GM19324 (cell line): ENCODE results near the gene GRM7.
"Not testable (repeated sequence)": the region's sequence is repeated elsewhere in the genome, so short reads cannot be mapped to it uniquely, and the experiment has no call there.

Experiments used
- ATAC-seq: cut with Tn5 transposase; IDR thresholded peaks from one replicate; pipeline ENCODE4 v1.9.1; 2021; ENCODE audit warnings: mild to moderate bottlenecking, moderate library complexity; ENCODE audit not compliant: unreplicated experiment, low FRiP score

The GRM7 gene

GRCh38 chr3:6860954-6861624, at the start of gene GRM7:
GRM7 (plus strand) TSS chr3:6861115.
- ATAC-seq: no peak

GRCh38 chr3:6821411-6821810, 39.5 kb upstream of the GRM7 start:
- no peak for ATAC-seq

- ATAC-seq: no peak
Measured at GRCh38 chr3:6825524-6825923, 35.4 kb upstream of the GRM7 start.

DNA sequence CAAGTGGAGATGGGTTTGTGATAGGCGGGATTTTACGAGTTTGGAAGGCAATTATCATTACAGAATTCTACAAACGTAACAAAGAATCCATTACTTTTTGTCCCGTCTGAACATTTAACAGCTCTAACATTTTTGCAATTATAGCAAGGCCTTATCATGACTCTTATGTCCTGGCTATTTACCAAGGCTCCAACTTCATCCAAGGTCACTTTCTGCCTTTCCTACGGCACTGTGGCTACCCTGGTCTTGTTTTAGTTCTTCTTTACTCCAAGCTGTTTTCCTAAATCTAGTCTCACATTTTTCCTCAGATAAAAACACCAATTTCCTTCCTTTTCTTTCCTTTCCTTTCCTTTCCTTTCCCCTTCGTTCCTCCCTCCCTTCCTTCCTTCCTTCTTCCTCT, 33.5 kb upstream of the GRM7 start:
- ATAC-seq: no peak

- no peak for ATAC-seq
Measured at GRCh38 chr3:6844723-6845122, 16.2 kb upstream of the GRM7 start.

GRCh38 chr3:6854184-6854583, 6.7 kb upstream of the GRM7 start:
- ATAC-seq: no peak

- ATAC-seq: no peak
Measured at GRCh38 chr3:6857510-6857909, 3.4 kb upstream of the GRM7 start.

GRCh38 chr3:6860149-6860953, 564 bp upstream of the GRM7 start:
- ATAC-seq: no peak

- no peak for ATAC-seq
Measured at GRCh38 chr3:6861625-6862000, 698 bp downstream of the GRM7 start.

DNA sequence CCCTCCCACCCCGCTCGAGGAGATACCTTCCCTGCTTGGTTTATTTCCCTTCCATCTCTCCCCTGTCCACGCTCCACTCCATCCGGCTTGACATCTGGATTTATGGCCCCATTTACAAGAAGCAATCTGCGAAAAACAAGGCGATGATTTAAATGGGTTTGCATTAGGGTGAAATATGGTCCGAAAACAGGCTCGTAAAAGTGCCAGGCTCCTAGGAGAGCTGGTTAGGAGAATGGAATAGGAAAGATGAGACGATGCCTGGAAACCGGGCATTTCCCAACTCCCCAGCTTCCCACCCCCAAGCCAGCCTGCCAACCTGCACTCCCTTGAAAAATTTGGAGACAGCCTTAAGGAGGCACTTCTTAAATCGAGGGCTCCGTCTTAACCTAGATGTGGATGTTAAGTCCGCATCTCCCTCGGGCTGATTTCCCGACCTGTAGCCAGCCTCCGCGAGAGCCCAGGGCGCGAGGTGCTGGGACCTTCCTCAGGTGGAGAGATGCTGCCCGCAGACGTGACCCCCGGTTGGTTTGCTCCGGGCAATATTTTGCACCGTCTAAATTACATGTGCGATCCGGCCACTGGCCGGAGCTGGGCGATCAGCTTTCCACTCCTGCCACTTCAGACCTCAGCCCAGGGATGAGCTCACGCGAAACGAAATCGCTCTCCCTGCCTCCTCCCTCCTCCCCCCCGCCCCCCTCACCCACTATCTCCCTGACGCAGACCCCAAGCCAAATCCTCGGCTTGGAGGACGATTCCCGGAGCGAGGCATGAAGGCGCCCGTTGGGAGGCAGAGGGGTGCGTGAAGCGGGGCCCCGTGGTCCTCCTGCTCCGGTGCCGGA, 1.3 kb downstream of the GRM7 start:
- no peak for ATAC-seq

DNA sequence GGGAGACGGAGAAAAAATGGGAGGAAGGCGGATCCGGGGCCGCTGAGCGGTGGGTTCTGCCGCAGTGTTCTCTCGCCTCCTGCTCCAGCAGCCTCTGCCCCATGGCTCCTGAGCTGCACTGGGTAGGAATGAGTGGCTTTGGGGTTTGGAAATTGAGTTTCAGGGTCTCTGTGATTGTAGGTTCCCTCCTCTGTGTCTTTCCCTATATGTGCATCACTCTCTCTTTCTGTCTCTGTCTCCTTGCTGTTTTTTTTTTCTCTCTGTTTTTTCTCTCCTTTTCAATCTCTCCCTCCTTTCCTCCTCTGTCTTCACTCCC, 1.9 kb downstream of the GRM7 start:
- no peak for ATAC-seq

- no peak for ATAC-seq
Measured at GRCh38 chr3:6867269-6867668, 6.4 kb downstream of the GRM7 start.

GRCh38 chr3:6878731-6879130, 17.8 kb downstream of the GRM7 start:
- no peak for ATAC-seq

DNA sequence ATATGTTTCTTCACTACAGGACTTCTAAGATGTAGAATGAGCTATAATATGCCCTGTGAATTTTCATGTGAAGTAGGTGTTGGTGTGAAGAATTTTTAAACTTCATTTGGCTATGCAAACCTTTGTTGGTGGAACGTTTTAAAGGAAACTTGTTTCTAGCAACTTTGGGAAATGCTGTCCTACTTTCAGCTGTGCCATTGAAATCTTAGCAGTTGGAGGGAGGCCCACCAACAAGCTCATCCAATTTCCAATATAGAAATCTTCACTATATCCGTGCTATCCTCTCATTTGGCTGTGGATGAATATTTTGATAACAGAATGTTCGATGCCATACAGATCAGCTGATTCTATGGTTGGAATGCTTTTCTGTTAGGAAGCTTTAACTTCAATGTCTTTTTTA, 51.3 kb downstream of the GRM7 start:
- no peak for ATAC-seq

- no peak for ATAC-seq
Measured at GRCh38 chr3:6915898-6916297, 55.0 kb downstream of the GRM7 start.

DNA sequence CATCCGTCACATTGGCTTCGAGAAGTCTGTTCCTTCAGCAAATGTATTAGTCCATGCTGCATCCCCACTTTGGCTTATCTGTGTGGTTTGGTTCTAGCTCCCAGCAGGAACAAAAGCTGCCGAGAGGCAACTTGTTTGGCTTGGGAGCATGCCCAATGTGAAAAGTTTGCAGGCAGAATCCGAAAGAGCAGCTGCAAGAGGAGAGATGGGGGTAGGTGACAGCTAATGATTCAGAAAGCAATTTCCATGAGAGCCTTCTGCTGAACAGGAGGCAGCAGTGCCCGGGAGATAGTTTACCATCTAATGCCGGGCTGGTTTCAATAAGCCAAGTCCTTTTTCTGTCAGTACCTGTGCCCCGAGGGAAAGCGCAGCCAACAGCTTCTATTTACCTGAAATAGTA, 60.2 kb downstream of the GRM7 start:
- no peak for ATAC-seq

- ATAC-seq: no peak
Measured at GRCh38 chr3:6921876-6922275, 61.0 kb downstream of the GRM7 start.

GRCh38 chr3:6928064-6928463, 67.1 kb downstream of the GRM7 start:
- no peak for ATAC-seq

DNA sequence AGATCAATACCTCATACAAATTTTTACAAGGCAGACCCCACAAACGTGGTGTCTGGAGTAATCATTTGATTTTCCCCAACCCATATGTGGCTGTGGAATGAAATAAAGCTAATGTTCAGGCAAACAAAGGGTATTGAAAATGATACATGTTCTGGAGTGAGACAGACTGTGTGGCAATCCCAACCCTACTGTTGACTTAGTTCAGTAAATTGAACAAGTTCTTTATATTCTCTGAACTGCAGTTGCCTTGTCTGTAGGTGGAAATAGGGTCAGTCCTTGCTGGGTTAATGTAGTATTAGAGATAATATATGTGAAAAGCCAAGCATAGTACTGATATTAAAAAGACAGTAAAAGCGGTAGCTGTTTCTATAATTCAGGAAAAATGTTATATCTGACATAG, 69.0 kb downstream of the GRM7 start:
- no peak for ATAC-seq

GRCh38 chr3:6935418-6935817, 74.5 kb downstream of the GRM7 start:
- ATAC-seq: not testable (repeated sequence)

DNA sequence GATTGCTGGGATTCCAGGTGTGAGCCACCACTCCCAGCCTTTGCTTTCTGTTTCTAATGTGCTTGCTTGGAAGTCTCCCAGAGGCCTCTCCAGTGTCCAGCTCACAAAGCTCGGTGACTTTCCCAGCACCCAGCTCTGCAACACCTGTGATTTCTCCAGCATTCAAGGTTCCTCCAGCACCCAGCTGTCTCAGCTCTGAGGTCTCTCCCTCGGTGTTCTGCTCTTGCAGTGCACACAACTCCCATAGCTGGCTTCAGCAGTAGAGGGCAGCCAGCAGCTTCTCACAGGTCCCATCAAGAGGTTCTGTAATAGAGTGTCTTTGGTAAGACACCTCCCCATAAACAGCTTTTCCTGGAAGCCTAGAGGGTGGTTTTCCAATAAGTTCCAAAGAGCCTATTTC, 75.1 kb downstream of the GRM7 start:
- ATAC-seq: no peak

DNA sequence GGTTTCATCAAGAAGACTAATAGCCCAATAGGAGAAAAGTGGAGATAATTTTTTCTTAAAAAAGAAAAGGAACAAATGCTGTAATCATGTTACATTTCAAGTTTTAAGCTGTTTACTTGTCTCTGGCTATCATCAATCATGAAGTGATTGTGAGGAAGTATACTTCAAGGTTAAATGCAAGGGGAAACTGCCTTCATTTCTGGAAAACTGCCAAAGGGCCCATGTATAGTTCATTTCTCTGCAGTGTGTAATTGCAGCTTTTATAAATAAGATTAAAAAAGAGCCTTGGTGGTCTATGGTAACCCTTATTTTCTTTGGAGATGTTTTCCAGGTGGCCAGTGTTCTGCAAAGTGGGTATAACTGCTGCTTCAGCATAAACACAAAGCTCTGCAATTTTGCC, 101.9 kb downstream of the GRM7 start:
- no peak for ATAC-seq
